Raji (cell line): ENCODE results near the gene PIPOX.

ENCODE experiments used
- POLR2A ChIP-seq: IDR thresholded peaks from 2 replicates; pipeline ENCODE4 v1.6.1; 2011; ENCODE audit warnings: low read depth, low read length, control low read depth; ENCODE audit not compliant: insufficient read depth

PIPOX gene

GRCh38 chr17:29010586-29010985 is 32.4 kb upstream of the PIPOX start:
- no peak for TF ChIP-seq POLR2A

GRCh38 chr17:29012535-29012934 is 30.4 kb upstream of the PIPOX start:
- TF ChIP-seq POLR2A = no peak

GRCh38 chr17:29014716-29015115 is 28.2 kb upstream of the PIPOX start:
- no peak for TF ChIP-seq POLR2A

GRCh38 chr17:29016345-29017210 is 26.4 kb upstream of the PIPOX start:
- TF ChIP-seq POLR2A = no peak

GRCh38 chr17:29018788-29019474 is 24.0 kb upstream of the PIPOX start:
- TF ChIP-seq POLR2A = no peak

GRCh38 chr17:29019475-29020181 is 23.3 kb upstream of the PIPOX start:
- TF ChIP-seq POLR2A = no peak

- TF ChIP-seq POLR2A = no peak
Observed at GRCh38 chr17:29020576-29020975, 22.4 kb upstream of the PIPOX start.

GRCh38 chr17:29021226-29021625 is 21.7 kb upstream of the PIPOX start:
- no peak for TF ChIP-seq POLR2A

GRCh38 chr17:29022074-29022473 is 20.9 kb upstream of the PIPOX start:
- TF ChIP-seq POLR2A = no peak

GRCh38 chr17:29024316-29024952 is 18.5 kb upstream of the PIPOX start:
- no peak for TF ChIP-seq POLR2A

GRCh38 chr17:29031488-29031887 is 11.5 kb upstream of the PIPOX start:
- TF ChIP-seq POLR2A = no peak

- no peak for TF ChIP-seq POLR2A
Observed at GRCh38 chr17:29032013-29032856, 10.7 kb upstream of the PIPOX start.

GRCh38 chr17:29032857-29033197 is 10.1 kb upstream of the PIPOX start:
- no peak for TF ChIP-seq POLR2A

GRCh38 chr17:29034510-29034909 is 8.4 kb upstream of the PIPOX start:
- no peak for TF ChIP-seq POLR2A
